Lower leg skin (tissue), 3 donors: ENCODE data around the gene MPZL2.

Experiments used
- CTCF ChIP-seq, 3 donors: fragments of 450-650 bp; IDR thresholded peaks; one replicate each; pipeline ENCODE4 v1.5.1; 2016; ENCODE audit warnings: antibody characterized with exemption in 3 of 3, mild to moderate bottlenecking in 3 of 3, moderate library complexity in 2 of 3
- POLR2A ChIP-seq, 2 donors: fragments of 450-650 bp; IDR thresholded peaks; one replicate each; pipeline ENCODE4 v1.6.1; 2016 to 2017; ENCODE audit warnings: antibody characterized with exemption in 2 of 2, mild to moderate bottlenecking in 1 of 2, moderate library complexity in 1 of 2

- TF ChIP-seq CTCF (IDR thresholded peaks at IDR 0.05) (no peak), POLR2A (IDR thresholded peaks at IDR 0.05) (no peak)
Observed at GRCh38 chr11:118231461-118231860, 32.6 kb downstream of the MPZL2 start.
